ENCODE results near the gene DLG2.

The DLG2 gene

DNA sequence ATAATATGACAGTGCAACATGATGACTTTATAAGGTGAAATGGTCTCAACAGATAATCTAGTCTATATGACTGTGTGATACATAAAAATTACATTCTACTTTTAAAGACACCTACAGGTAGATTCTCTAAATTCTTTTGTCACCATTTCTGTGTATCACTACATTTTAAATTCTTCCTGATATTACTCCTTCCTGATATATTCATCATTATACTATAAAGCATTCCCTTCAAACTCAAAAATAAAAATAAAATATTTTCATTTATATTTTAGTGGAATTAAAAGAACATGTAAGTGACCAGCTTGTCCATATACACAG is 1062.3 kb downstream of the DLG2 start:
- TF ChIP-seq, protein P1, sequence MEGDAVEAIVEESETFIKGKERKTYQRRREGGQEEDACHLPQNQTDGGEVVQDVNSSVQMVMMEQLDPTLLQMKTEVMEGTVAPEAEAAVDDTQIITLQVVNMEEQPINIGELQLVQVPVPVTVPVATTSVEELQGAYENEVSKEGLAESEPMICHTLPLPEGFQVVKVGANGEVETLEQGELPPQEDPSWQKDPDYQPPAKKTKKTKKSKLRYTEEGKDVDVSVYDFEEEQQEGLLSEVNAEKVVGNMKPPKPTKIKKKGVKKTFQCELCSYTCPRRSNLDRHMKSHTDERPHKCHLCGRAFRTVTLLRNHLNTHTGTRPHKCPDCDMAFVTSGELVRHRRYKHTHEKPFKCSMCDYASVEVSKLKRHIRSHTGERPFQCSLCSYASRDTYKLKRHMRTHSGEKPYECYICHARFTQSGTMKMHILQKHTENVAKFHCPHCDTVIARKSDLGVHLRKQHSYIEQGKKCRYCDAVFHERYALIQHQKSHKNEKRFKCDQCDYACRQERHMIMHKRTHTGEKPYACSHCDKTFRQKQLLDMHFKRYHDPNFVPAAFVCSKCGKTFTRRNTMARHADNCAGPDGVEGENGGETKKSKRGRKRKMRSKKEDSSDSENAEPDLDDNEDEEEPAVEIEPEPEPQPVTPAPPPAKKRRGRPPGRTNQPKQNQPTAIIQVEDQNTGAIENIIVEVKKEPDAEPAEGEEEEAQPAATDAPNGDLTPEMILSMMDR (conservative IDR thresholded peaks at IDR 0.05; ENCODE audit: low read depth, low read length): no peak
- no peak for DNase-seq (ENCODE audit: low read depth)
- no peak overlapping the region for H3K4me3 ChIP-seq (ENCODE audit: low read depth, low read length)

DNA sequence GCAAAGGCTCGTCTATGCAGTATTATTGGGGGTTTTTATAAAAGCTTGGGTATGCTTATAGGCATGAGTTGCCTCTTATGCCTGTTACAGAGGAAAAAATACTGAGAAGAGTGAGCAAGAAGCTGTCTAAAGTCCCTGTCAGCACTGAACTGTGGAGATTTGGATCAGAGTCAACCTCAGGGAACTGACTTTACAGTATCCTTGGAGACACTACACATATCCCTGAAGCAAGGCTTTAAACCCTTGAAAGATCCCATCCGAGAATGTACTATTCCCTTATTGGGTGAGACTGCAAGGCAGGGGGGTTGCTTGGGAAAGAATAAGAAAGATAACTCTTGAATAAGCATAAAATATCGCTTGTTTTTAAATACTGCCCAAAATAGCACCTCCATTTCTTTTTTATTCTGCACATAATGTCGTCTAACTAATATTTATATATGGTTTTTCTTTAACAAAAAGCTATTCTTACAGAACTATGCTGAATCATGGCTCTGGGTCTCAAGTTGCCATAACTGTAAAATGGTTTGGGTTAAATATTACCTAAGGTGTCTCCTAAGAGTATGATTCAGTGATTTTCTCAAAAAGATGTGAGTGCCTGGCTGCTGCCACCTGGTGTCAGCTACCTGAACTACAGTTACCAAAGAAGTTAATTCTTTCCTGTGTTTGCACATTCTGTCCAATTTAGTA is 1062.8 kb downstream of the DLG2 start:
- peak; percentile 71 for DNase-seq (ENCODE audit: low read depth)
- TF ChIP-seq, protein P1 (conservative IDR thresholded peaks at IDR 0.05; ENCODE audit: low read depth, low read length): peak; percentile 89
- no peak overlapping the region for H3K4me3 ChIP-seq (ENCODE audit: low read depth, low read length)

DNA sequence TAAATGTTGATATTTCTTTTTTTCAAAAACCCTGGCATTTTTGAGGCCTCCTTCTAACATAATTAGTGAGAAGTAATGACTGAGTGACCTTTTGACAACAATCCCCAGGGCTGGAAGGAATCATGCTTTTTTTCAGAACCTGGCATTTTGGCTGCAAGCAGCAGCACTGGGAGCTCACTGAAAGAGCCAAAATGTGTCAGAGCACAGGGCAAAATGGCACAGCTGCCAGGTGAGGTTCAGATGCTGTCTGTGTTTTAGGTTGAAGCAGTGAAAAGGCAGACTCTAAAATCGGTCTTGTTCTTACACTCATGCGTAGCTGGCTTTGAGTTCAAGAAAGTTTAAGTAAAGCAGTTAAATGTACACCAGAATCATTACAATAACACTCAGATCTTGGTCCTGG is 1063.8 kb downstream of the DLG2 start:
- DNase-seq (ENCODE audit: low read depth): no peak
- TF ChIP-seq, protein P1 (conservative IDR thresholded peaks at IDR 0.05; ENCODE audit: low read depth, low read length): no peak
- H3K4me3 ChIP-seq (ENCODE audit: low read depth, low read length): no peak overlapping the region

DNA sequence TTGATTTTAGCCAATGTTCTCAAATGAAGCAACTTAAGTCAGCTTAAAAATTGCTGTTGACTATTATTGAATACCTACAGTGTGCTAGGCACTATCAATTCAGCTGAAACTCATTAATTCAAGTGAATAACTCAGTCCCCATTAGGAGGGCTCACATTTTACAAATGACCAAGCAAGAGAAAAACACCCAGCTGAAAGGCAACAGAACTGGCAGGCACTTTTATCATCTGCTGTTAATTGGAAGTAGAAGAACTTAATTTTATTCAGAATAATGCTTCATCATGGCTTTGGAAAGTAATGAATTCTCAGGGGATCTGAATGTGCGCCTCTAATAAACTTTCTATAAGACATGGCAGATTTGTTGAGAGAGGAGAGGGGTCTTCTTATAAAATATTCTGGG is 1066.9 kb downstream of the DLG2 start:
- no peak for DNase-seq (ENCODE audit: low read depth)
- H3K4me3 ChIP-seq (ENCODE audit: low read depth, low read length): no peak overlapping the region
- TF ChIP-seq, protein P1 (conservative IDR thresholded peaks at IDR 0.05; ENCODE audit: low read depth, low read length): no peak

DNA sequence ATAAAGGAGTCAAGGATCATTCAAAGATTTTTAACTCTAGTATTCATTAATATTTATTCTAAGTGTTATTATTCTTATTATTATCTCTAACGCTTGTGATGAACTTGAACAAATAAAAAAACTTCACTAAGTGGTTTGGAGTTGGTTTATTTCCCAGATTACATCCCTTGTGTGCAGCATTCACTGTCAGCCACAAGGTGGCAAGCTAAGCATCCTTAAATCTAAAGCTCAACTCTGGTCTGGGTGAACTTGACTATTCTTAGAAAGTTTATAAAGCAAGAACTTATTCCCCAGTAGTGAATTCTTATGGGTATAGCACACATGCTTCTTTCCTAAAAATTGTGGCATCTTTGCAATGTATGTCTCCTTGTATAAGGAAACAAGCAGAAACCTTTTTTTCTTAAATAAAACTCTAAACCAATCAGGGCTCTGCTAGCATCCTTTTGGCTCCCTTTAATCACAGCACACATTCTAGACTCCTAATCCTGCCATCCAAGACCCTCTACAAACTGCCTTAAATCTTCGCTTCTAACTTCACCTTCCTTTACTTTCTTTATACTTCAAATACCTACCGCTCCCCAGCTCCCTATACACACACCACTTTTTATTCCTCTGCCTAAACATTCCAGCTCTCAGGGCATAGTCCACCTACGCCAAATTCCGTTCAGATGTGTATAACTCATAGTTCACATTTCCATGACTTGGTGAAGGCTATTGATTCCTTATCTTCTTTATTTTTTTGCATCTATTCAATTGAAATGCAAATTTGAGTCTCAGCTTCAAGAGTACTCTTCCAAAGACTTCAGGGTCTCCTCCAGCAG is 1068.8 kb downstream of the DLG2 start:
- TF ChIP-seq, protein P1 (conservative IDR thresholded peaks at IDR 0.05; ENCODE audit: low read depth, low read length): peak; percentile 91
- no peak overlapping the region for H3K4me3 ChIP-seq (ENCODE audit: low read depth, low read length)
- peak; percentile 79 for DNase-seq (ENCODE audit: low read depth)

DNA sequence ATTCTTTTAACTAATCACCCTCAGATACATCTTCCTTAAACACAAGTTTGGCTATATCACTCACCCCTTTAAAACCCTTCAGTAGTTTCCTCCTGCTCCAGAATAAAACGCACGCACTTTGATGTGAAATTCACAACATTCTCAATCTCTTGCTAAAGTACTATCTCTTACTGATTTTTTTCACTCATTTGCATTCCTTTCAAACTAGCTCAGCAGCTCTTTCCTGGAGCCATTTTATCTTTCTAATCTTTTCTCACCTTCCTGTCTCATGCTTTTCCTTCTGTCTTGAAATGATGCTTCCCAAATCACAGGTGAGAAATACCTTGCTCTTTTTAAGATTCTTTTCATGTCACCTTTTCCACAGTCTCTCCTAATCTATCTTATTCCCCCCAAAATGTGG is 1074.4 kb downstream of the DLG2 start:
- H3K4me3 ChIP-seq (ENCODE audit: low read depth, low read length): no peak overlapping the region
- TF ChIP-seq, protein P1 (conservative IDR thresholded peaks at IDR 0.05; ENCODE audit: low read depth, low read length): no peak
- no peak for DNase-seq (ENCODE audit: low read depth)

All from choroid plexus epithelial cell (primary cell).